MCF 10A (cell line): ENCODE measurements around the gene HTT-AS. TPM values are rescaled to one million over a fixed set of nuclear protein-coding genes. Genes with fewer than 3 reads are reported as not detected.

Experiments
- BruUV-seq: library from RNA; stranded (reverse); fragments of 400-500 nt; replicated peaks from 2 replicates; lab custom pipeline; 2021; lab: Mats Ljungman, UMichigan
- CTCF ChIA-PET: fragments of 300-600 bp; sonication (Branson Sonifier 250); formaldehyde crosslinking; extraction: SDS; loops from one replicate; lab custom pipeline; 2021; ENCODE audit warnings: antibody characterized with exemption, inconsistent platforms; lab: Yijun Ruan, JAX
- POLR2A ChIA-PET: fragments of 300-600, 350-650 bp; sonication (Branson Sonifier 250); formaldehyde crosslinking; extraction: SDS; loops from one replicate; lab custom pipeline; 2020; ENCODE audit warnings: antibody characterized with exemption, inconsistent platforms; lab: Yijun Ruan, JAX
- DNase-seq: peaks from one replicate; pipeline ENCODE4 v3.0.0-alpha.2; 2018; ENCODE audit not compliant: unreplicated experiment
- H3K27ac Mint-ChIP-seq: one replicate; pipeline ENCODE4 v1.8.0; 2022; ENCODE audit warnings: mild to moderate bottlenecking, low read depth, mixed read lengths; ENCODE audit not compliant: unreplicated experiment
- H3K27me3 Mint-ChIP-seq: one replicate; pipeline ENCODE4 v1.8.0; 2022; ENCODE audit warnings: mixed read lengths; ENCODE audit not compliant: insufficient read depth, unreplicated experiment
- H3K36me3 Mint-ChIP-seq: one replicate; pipeline ENCODE4 v1.8.0; 2022; ENCODE audit warnings: mild to moderate bottlenecking, moderate library complexity, mixed read lengths; ENCODE audit not compliant: insufficient read depth, unreplicated experiment
- H3K4me1 Mint-ChIP-seq: one replicate; pipeline ENCODE4 v1.8.0; 2022; ENCODE audit warnings: mixed read lengths; ENCODE audit not compliant: insufficient read depth, unreplicated experiment
- H3K4me3 Mint-ChIP-seq: one replicate; pipeline ENCODE4 v1.8.0; 2022; ENCODE audit warnings: mild to moderate bottlenecking, moderate library complexity, mixed read lengths; ENCODE audit not compliant: unreplicated experiment
- H3K9me3 Mint-ChIP-seq: one replicate; pipeline ENCODE4 v1.8.0; 2022; ENCODE audit warnings: mixed read lengths; ENCODE audit not compliant: unreplicated experiment
- CTCF ChIP-seq: fragments of 200-600 bp; IDR thresholded peaks from one replicate; pipeline ENCODE4 v1.8.0; 2022; ENCODE audit warnings: antibody characterized with exemption, mild to moderate bottlenecking; ENCODE audit not compliant: unreplicated experiment
- intact Hi-C: fragments of 100-400 bp; cut with micrococcal nuclease; formaldehyde crosslinking; loops from 2 replicates; pipeline ENCODE4 v1.14.1; 2022
- total RNA-seq: library from RNA; stranded (reverse); gene quantifications from 2 replicates; pipeline ENCODE4 v1.2.3, GENCODE V29; 2022

HTT-AS gene
- total RNA-seq, 1 experiment from 2014 or later, result not detected

GRCh38 chr4:3121596-3121995, 47.3 kb upstream of the HTT-AS start:
- POLR2A ChIA-PET, result interaction anchor here (1.5 to 3.1 kb wide), 2 partner anchors 8 to 18 kb away, joined by 4 to 10 read pairs; no protein-coding TSS in a partner anchor
- DNase-seq, result no peak
- H3K4me1 Mint-ChIP-seq, result no peaks in the 10 kb centered on the region
- H3K9me3 Mint-ChIP-seq, result no peaks in the 10 kb centered on the region
- TF ChIP-seq CTCF, result no peak
- H3K27ac Mint-ChIP-seq, result no peak overlapping the region
- H3K36me3 Mint-ChIP-seq, result peaks cover 72% of the 10 kb centered on the region
- no TSS peak for BruUV-seq
- intact Hi-C loops, result no loop called here
- no peaks in the 10 kb centered on the region for H3K27me3 Mint-ChIP-seq
- H3K4me3 Mint-ChIP-seq, result no peak overlapping the region
- CTCF ChIA-PET, result interaction anchor here (1.0 to 3.8 kb wide), 4 partner anchors 10 to 46 kb away, joined by 3 to 33 read pairs (median 4); no protein-coding TSS in a partner anchor

GRCh38 chr4:3121110-3121509, 46.8 kb upstream of the HTT-AS start:
- CTCF ChIA-PET, result interaction anchor here (1.0 to 3.8 kb wide), 2 partner anchors 10 to 15 kb away, joined by 3 to 33 read pairs; no protein-coding TSS in a partner anchor
- Mint-ChIP-seq H3K27ac (no peak overlapping the region), H3K27me3 (no peaks in the 10 kb centered on the region), H3K4me3 (no peak overlapping the region), H3K9me3 (no peaks in the 10 kb centered on the region), H3K4me1 (no peaks in the 10 kb centered on the region), H3K36me3 (peaks cover 76% of the 10 kb centered on the region)
- intact Hi-C loops, result no loop called here
- no peak for TF ChIP-seq CTCF
- no TSS peak for BruUV-seq
- no peak for DNase-seq
- POLR2A ChIA-PET, result interaction anchor here (1.5 to 3.1 kb wide), 2 partner anchors 8 to 18 kb away, joined by 4 to 10 read pairs; no protein-coding TSS in a partner anchor

DNA sequence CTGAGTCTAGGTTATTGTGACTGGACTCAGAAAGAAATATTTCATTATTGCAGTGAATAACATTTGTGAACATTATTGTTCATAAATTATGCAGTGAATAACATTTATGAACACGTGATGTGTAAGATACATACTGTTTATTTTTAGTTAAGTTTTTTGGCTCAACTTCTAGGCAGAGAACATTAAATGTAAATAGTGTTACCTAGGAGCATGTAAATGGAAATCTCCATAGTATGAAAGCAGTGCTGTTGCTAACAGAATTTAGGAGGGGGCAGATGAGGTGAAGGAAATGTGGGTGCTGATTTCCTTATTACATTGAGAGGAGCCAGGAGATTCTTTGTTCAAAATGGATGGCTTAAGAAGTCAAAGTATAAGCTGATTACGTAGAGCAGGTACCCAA, 45.1 kb upstream of the HTT-AS start:
- H3K27ac Mint-ChIP-seq, result no peak overlapping the region
- peaks cover 80% of the 10 kb centered on the region for H3K36me3 Mint-ChIP-seq
- H3K27me3 Mint-ChIP-seq, result no peaks in the 10 kb centered on the region
- no peak overlapping the region for H3K4me3 Mint-ChIP-seq
- DNase-seq, result no peak
- TF ChIP-seq CTCF, result no peak
- H3K4me1 Mint-ChIP-seq, result no peaks in the 10 kb centered on the region
- CTCF ChIA-PET, result no interaction called here
- no TSS peak for BruUV-seq
- no peaks in the 10 kb centered on the region for H3K9me3 Mint-ChIP-seq
- intact Hi-C loops, result no loop called here
- POLR2A ChIA-PET, result interaction anchor here (0.7 to 0.8 kb wide), 2 partner anchors 8 to 12 kb away, joined by 3 to 4 read pairs; no protein-coding TSS in a partner anchor

DNA sequence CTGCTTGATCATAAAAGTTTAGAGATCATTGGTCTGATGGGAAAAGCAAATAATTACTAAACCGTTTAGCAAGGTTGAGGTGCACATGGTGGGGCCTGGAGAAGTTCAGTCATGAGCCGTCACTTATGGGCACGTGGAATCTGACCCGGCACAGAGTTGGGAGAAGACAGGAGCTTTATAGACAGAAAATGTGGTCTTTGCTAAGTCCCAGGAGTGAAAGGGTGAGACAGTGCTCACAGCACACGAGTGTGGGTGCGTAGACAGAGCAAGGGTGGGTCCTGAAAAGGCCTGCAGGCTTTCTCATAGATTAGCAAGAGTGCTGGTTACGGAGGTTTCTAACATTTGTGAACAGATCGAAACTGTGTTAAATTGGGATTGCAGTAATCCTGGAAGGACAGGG, 44.0 kb upstream of the HTT-AS start:
- Mint-ChIP-seq H3K36me3 (peaks cover 79% of the 10 kb centered on the region), H3K4me1 (no peaks in the 10 kb centered on the region), H3K4me3 (no peak overlapping the region), H3K9me3 (no peaks in the 10 kb centered on the region), H3K27me3 (no peaks in the 10 kb centered on the region), H3K27ac (no peak overlapping the region)
- ChIA-PET POLR2A (no interaction called here), CTCF (no interaction called here)
- no peak for TF ChIP-seq CTCF
- no TSS peak for BruUV-seq
- intact Hi-C loops, result no loop called here
- DNase-seq, result no peak
